Measurements from ENCODE around the gene SLC46A3. TPM values are rescaled to one million over a fixed set of nuclear protein-coding genes. Genes with fewer than 3 reads are reported as not detected.

Gene SLC46A3
- total and polyA plus RNA-seq, 2 donors (not counting 1 experiment from before 2014, with no cell fraction given), result 2.6 to 6.4 TPM

- H3K4me1 ChIP-seq (ENCODE audit: control insufficient read depth, extremely low read depth, insufficient read depth, low read length), result no peaks in the 10 kb centered on the region
- peaks cover 3% of the 10 kb centered on the region for H3K36me3 ChIP-seq (ENCODE audit: control insufficient read depth, insufficient read depth, low read length)
- H4K20me1 ChIP-seq (ENCODE audit: control insufficient read depth, extremely low read depth, insufficient read depth, low read length), result no peaks in the 10 kb centered on the region
- H3K79me2 ChIP-seq (ENCODE audit: control insufficient read depth, insufficient read depth, low read length), result no peaks in the 10 kb centered on the region
- H3K4me3 ChIP-seq (replicated peaks in 1 of 4; ENCODE audit: control extremely low read depth in 1 of 4, insufficient read depth in 1 of 4, low read depth in 3 of 4, low read length in 4 of 4), result no peak overlapping the region
- H2AFZ ChIP-seq (ENCODE audit: low read length), result no peak overlapping the region
- no peak overlapping the region for H3K9ac ChIP-seq (ENCODE audit: insufficient read depth, low read length)
- no peak for DNase-seq (ENCODE audit: low read depth in 2 of 2)
- H3K27me3 ChIP-seq (ENCODE audit: control insufficient read depth, insufficient read depth, low read length), result no peaks in the 10 kb centered on the region
- TF ChIP-seq CTCF (conservative IDR thresholded peaks at IDR 0.05 in 1 of 2, IDR thresholded peaks at IDR 0.05 in 1 of 2; ENCODE audit: low read depth in 1 of 2, low read length in 2 of 2) (no peak), EZH2 (IDR thresholded peaks at IDR 0.05; ENCODE audit: low read length, missing control alignments) (no peak)
- H3K4me2 ChIP-seq (ENCODE audit: extremely low read depth, insufficient read depth, low read length), result no peak overlapping the region
- no peak overlapping the region for H3K27ac ChIP-seq (ENCODE audit: insufficient read depth, low read length)
- H3K9me3 ChIP-seq (ENCODE audit: control insufficient read depth, insufficient read depth, low read depth, low read length), result no peaks in the 10 kb centered on the region
These were observed 38.2 kb downstream of the SLC46A3 start for GRCh38 chr13:28680541-28680940.

- DNase-seq (ENCODE audit: low read depth in 2 of 2), result peak; percentile 14 to 29
- H2AFZ ChIP-seq (ENCODE audit: low read length), result no peak overlapping the region
- no peaks in the 10 kb centered on the region for H4K20me1 ChIP-seq (ENCODE audit: control insufficient read depth, extremely low read depth, insufficient read depth, low read length)
- H3K36me3 ChIP-seq (ENCODE audit: control insufficient read depth, insufficient read depth, low read length), result peaks cover 3% of the 10 kb centered on the region
- no peaks in the 10 kb centered on the region for H3K79me2 ChIP-seq (ENCODE audit: control insufficient read depth, insufficient read depth, low read length)
- H3K27ac ChIP-seq (ENCODE audit: insufficient read depth, low read length), result no peak overlapping the region
- no peak for TF ChIP-seq EZH2 (IDR thresholded peaks at IDR 0.05; ENCODE audit: low read length, missing control alignments)
- peak in 1 of 2 donors; percentile 24 for TF ChIP-seq CTCF (conservative IDR thresholded peaks at IDR 0.05 in 1 of 2, IDR thresholded peaks at IDR 0.05 in 1 of 2; ENCODE audit: low read depth in 1 of 2, low read length in 2 of 2)
- H3K4me1 ChIP-seq (ENCODE audit: control insufficient read depth, extremely low read depth, insufficient read depth, low read length), result no peaks in the 10 kb centered on the region
- H3K27me3 ChIP-seq (ENCODE audit: control insufficient read depth, insufficient read depth, low read length), result no peaks in the 10 kb centered on the region
- no peaks in the 10 kb centered on the region for H3K9me3 ChIP-seq (ENCODE audit: control insufficient read depth, insufficient read depth, low read depth, low read length)
- H3K9ac ChIP-seq (ENCODE audit: insufficient read depth, low read length), result no peak overlapping the region
- H3K4me3 ChIP-seq (replicated peaks in 1 of 4; ENCODE audit: control extremely low read depth in 1 of 4, insufficient read depth in 1 of 4, low read depth in 3 of 4, low read length in 4 of 4), result no peak overlapping the region
- no peak overlapping the region for H3K4me2 ChIP-seq (ENCODE audit: extremely low read depth, insufficient read depth, low read length)
These were observed 39.1 kb downstream of the SLC46A3 start for GRCh38 chr13:28679628-28680027.

DNA sequence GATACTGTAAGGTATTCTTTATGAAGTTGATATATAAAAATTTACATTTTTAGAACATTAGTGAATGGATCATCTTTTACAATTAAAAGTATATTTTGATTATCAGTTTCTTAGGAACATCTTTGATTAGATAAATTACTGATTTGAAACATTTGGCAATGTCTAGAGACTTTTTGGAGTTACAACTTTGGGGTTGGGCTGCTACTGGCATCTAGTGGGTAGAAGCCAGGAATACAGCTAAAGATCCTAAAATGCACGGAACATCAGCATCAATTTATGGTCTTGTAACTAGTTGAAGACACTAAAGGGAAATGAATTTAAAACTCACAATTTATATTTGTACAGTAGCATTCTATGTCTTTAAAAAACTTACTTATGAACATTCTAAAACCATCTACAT is 40.0 kb downstream of the SLC46A3 start:
- Histone ChIP-seq H3K36me3 (ENCODE audit: control insufficient read depth, insufficient read depth, low read length) (peaks cover 7% of the 10 kb centered on the region), H3K9me3 (ENCODE audit: control insufficient read depth, insufficient read depth, low read depth, low read length) (no peaks in the 10 kb centered on the region), H3K79me2 (ENCODE audit: control insufficient read depth, insufficient read depth, low read length) (no peaks in the 10 kb centered on the region), H3K4me3 (replicated peaks in 1 of 4; ENCODE audit: control extremely low read depth in 1 of 4, insufficient read depth in 1 of 4, low read depth in 3 of 4, low read length in 4 of 4) (no peak overlapping the region), H4K20me1 (ENCODE audit: control insufficient read depth, extremely low read depth, insufficient read depth, low read length) (no peaks in the 10 kb centered on the region), H3K27me3 (ENCODE audit: control insufficient read depth, insufficient read depth, low read length) (no peaks in the 10 kb centered on the region), H2AFZ (ENCODE audit: low read length) (no peak overlapping the region), H3K9ac (ENCODE audit: insufficient read depth, low read length) (no peak overlapping the region), H3K27ac (ENCODE audit: insufficient read depth, low read length) (no peak overlapping the region), H3K4me2 (ENCODE audit: extremely low read depth, insufficient read depth, low read length) (no peak overlapping the region), H3K4me1 (ENCODE audit: control insufficient read depth, extremely low read depth, insufficient read depth, low read length) (no peaks in the 10 kb centered on the region)
- TF ChIP-seq EZH2 (IDR thresholded peaks at IDR 0.05; ENCODE audit: low read length, missing control alignments), result no peak
- TF ChIP-seq CTCF (conservative IDR thresholded peaks at IDR 0.05 in 1 of 2, IDR thresholded peaks at IDR 0.05 in 1 of 2; ENCODE audit: low read depth in 1 of 2, low read length in 2 of 2), result peak; percentile 18 to 24
- peak in 1 of 2 donors; percentile 15 for DNase-seq (ENCODE audit: low read depth in 2 of 2)

Data from fibroblast of lung (primary cell).